Activated effector memory CD4-positive, alpha-beta T cell treated with Interleukin-2 at 50 U/mL for 16 hours (primary cell): ENCODE data around the gene CCL28.
"Not testable (repeated sequence)": the region's sequence is repeated elsewhere in the genome, so short reads cannot be mapped to it uniquely, and the experiment has no call there.

Experiments
- DNase-seq: peaks from one replicate; pipeline ENCODE4 v3.0.0-alpha.2; 2020

The CCL28 gene

DNA sequence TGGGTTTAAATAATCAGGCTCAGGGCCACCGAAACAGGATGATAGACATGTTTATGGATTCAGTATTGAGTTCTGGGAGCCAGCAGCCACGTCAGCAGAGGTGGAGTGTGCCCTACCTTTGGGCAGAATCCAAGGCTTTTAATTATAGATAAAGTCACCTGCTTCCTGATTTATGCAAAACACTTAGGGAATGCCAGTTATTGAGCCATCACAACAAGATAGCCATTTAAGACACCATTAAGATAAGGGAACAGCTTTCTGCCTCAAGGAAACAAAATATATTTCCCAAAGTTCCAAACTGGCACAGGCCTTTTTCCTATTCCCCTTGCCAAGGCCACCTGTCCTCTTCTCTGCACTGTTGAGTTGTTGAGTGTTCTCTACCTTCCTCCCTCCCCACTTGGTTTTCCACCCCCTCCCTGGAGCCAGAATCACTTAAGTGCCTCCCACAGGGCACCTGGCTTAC is 2.4 kb downstream of the CCL28 start:
- no peak for DNase-seq

- DNase-seq, result not testable (repeated sequence)
These were observed 9.6 kb downstream of the CCL28 start for GRCh38 chr5:43402524-43403066.

DNA sequence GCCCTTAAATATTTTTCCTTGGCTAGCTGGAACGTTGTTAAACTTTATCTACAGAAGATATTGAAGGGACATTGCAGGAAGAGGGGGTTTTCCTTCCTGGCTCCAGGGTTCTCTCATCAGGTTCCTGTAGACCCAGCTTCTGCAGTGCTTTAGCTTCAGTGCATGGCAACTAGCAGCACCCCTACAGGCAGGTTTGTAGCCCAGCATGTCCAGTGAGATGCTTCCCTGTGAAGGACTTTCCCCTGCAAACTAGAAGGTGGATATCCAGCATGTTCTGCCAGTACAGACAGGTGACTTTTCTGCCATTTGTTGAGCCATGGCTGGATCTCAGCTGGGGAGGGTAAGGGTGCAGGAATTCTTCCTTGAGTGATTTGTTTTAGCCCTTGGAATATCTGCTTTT is 10.4 kb downstream of the CCL28 start:
- no peak for DNase-seq

- no peak for DNase-seq
These were observed 12.1 kb downstream of the CCL28 start for GRCh38 chr5:43400082-43400481.

DNA sequence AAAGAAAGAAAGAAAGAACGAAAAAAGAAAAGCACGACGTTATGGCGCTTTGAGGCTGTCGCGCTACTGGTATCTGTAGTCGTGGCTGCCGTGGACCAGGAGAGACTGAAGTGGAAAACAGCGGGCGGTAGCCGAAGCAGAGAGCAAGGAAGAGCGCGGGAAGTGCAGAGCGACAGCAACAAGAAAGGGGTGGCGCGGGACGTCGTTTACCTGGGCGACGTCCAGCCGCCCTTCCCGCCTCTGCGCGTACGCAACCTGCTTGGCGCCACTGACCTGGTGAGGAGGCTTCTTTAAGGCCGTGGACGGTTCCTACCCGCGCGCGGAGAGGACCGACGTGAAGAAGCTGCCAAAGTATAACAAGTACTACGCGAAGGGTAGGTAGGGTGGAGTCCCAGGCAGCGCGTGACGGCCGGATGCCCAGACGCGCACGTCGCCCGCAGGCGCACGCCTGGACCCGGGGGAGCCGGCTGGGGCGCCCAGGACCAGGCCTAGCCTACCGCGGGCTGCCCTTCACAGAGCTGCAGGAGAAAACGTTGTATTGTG is 15.4 kb downstream of the CCL28 start:
- DNase-seq, result peak; percentile 53

- DNase-seq, result no peak
These were observed 21.7 kb downstream of the CCL28 start for GRCh38 chr5:43390471-43390870.

DNA sequence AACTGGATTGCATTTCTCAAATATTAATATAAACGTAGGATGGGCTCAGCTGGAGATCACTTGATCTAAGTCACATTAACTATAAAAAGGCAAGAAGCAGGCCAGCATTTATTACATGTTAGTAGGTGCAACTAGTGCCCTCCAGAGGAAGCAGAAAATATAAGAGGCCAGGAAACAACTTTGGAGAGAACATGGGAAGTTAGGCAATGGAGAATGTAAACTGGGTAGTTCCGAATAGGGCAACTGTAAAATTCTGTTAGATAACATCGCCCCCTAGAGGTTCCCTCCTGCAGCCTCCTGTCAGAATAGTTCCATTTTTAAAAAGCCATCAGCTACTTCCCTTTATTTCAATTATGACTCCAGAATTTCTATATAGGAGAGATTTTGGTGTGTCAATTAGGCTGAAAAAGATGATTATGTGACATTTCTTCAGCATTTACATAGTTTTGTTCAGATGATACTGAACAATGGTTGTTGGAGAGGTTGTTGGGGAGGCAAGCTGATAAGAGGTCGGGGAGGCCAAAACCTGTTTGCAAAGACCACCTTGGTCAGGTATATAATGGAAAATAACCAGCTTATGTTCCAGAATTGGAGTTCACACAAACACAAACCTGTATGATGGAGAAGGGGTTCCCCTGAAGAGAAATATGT is 22.4 kb downstream of the CCL28 start:
- no peak for DNase-seq

GRCh38 chr5:43386960-43387362 is 25.2 kb downstream of the CCL28 start:
- no peak for DNase-seq

DNA sequence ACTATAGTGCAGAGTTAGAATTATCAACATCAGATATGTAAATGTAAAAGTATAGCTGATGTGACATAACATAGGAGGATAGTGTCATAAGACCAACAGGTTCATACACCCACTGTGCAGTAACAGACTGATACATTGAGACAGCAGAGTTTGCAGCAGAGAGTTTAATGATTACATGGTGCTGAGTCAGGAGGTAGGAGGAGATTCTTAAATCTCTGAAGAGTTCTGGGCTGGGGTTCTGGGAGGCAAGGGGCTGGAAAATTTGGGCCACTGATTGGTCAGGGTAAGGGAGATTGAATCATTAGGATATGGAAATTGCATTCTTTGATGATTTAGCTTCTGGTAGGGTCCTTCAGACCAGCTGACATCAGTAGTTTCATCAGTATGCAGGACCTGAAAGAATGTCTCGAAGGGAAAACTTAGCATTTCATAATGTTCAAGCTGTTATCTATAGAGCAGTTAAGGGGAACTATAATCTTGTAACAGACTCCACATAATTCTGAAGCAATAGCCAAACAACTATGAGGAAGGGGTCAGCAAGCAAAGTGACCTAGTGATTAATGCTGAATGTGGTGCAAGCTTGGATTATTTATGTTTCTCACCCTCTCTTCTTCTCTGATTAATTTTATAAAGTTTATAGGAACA is 35.6 kb downstream of the CCL28 start:
- no peak for DNase-seq

DNA sequence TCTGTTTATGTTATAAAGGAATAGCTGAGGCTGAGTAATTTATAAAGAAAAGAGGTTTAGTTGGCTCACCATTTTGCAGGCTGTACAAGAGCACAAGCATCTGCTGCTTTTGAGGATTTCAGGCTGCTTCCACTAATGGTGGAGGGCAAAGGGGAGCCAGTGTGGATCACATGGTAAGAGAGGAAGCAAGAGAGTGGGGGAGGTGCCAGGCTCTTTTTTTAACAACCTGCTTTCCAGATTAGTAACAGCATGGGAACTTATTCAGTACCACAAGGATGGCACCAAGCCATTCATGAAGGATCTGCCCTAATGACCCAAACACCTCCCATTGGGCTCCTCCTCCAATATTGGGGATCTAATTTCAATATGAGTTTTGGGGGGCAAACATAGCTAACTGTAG is 40.4 kb downstream of the CCL28 start:
- DNase-seq, result no peak

- no peak for DNase-seq
These were observed 41.8 kb downstream of the CCL28 start for GRCh38 chr5:43370352-43370751.

DNA sequence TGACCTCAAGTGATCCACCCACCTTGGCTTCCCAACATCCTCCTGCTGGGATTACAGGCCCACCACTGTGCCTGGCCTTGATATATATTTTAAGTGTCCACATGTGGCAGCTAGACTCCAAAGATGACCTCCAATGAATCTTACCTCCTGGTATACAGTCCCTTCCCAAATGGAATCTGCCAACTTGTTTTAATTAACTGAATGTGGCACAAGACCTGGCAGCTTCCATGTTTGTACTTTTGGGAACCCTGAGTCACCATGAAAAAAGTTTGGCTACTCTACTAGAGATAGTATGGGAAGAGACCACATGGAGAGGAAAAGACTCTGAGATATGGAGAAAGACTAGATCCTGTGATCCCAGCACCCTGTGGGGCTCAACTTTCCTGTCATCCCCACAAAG is 42.5 kb downstream of the CCL28 start:
- DNase-seq, result no peak

GRCh38 chr5:43367909-43368669 is 44.1 kb downstream of the CCL28 start:
- no peak for DNase-seq

DNA sequence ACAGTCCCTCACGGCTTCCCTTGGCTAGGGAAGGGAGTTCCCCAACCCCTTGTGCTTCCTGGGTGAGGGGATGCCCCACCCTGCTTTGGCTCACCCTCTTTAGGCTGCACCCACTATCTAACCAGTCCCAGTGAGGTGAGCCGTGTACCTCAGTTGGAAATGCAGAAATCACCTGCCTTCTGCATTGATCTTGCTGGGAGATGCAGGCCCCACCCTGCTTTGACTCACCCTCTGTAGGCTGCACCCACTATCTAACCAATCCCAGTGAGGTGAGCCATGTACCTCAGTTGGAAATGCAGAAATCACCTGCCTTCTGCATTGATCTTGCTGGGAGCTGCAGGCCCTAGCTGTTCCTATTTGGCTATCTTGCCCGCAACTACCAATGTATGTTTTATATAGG is 44.7 kb downstream of the CCL28 start:
- no peak for DNase-seq

DNA sequence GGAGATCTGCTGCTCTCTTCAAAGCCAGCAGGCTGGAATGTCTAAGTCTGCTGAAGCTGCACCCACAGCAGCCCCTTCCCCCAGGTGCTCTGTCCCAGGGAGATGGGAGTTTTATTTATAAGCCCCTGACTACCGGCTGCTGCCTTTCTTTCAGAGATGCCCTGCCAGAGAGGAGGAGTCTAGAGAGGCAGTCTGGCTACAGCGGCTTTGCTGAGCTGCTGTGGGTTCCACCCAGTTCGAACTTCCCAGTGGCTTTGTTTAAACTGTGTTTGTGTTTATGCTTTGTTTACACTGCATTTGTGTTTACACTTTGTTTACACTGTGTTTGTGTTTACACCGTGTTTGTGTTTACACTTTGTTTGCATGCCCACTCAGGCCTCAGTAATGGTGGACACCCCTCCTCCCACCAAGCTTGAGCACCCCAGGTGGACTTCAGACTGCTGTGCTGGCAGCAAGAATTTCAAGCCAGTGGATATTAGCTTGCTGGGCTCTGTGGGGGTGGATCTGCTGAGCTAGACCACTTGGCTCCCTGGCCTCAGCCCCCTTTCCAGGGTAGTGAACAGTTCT is 45.4 kb downstream of the CCL28 start:
- DNase-seq, result not testable (repeated sequence)

DNA sequence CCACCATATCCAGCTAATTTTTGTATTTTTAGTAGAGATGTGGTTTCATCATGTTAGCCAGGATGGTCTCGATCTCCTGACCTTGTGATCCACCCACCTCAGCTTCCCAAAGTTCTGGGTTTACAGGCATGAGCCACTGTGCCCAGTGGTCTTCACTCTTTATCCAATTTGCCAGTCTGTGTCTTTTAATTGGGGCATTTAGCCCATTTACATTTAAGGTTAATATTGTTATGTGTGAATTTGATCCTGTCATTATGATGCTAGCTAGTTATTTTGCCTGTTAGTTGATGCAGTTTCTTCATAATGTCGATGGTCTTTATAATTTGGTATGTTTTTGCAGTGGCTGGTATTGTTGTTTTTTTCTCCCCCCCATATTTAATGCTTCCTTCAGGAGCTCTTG is 47.0 kb downstream of the CCL28 start:
- DNase-seq, result not testable (repeated sequence)

- no peak for DNase-seq
These were observed 48.6 kb downstream of the CCL28 start for GRCh38 chr5:43363445-43364152.

GRCh38 chr5:43362725-43363435 is 49.3 kb downstream of the CCL28 start:
- no peak for DNase-seq

- DNase-seq, result no peak
These were observed 53.5 kb downstream of the CCL28 start for GRCh38 chr5:43358726-43359125.

DNA sequence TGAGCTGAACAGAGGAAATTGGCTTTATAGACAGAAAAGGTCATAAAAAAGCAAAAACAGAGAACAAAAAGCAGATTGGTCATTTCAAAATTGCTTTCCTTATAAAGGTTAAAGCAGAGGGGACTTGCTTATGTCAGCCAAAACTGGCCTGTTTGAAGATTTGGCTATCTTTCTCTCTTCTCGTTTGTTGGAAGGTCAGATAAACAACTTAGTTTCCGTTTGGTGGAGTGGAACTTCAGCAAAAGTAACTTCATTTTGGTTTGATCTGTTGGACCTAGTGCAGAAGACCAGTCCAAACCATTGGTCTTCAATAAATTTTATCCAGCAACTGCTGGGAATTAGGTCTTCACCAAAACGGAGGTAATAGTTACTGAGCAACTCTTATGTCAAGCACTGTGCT is 53.9 kb downstream of the CCL28 start:
- no peak for DNase-seq

DNA sequence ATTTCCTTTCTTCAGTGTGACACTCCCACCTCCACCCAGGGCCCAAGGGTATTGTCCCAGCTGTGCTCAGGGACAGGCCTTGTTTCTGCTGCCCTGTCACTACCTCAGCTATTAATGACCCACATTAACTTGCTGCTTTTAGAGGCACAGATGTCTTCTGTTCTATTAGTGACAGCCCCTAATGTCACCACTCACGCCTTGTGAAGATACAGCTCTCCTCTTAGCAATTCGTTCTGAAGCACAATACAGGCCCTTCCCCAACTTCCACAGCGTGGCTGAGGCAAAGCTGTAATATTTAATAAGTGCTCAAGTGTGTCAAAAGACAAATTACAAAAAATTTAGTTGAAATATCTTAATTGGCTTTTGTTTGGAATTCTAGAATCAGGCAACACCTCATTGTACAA is 54.3 kb downstream of the CCL28 start:
- DNase-seq, result no peak

DNA sequence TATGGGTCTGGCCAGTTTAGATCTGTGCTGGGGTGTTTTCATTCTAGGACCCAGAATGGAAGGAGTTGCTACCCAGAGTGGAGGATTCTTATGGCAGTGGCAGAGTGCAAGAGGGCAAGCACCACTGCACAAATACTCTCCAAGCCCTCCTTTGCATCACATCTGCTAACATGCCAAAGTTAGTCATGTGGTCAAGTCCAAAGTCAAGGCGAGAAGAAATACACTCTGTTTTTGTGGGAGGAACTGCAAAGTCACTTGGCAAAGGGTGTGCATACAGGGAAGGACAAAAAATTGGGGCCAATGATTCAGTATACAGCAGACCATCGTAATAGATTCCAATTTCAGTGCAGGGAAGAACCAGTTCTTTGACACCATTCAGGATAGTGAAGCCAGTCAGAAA is 55.1 kb downstream of the CCL28 start:
- no peak for DNase-seq
